ENCODE measurements around the gene RICTOR. TPM values are rescaled to one million over a fixed set of nuclear protein-coding genes. Genes with fewer than 3 reads are reported as not detected.

The RICTOR gene
- total RNA-seq, 1 donor from 2014 or later, result 35.0 TPM

GRCh38 chr5:39024005-39024404 is 50.2 kb downstream of the RICTOR start:
- H3K4me1 ChIP-seq, result peaks cover 65% of the 10 kb centered on the region
- no peak overlapping the region for H3K4me3 ChIP-seq
- DNase-seq, result no peak
- H3K27ac ChIP-seq (replicated peaks), result no peak overlapping the region
- H3K9me3 ChIP-seq (replicated peaks), result peaks cover 18% of the 10 kb centered on the region
- TF ChIP-seq, protein P1, sequence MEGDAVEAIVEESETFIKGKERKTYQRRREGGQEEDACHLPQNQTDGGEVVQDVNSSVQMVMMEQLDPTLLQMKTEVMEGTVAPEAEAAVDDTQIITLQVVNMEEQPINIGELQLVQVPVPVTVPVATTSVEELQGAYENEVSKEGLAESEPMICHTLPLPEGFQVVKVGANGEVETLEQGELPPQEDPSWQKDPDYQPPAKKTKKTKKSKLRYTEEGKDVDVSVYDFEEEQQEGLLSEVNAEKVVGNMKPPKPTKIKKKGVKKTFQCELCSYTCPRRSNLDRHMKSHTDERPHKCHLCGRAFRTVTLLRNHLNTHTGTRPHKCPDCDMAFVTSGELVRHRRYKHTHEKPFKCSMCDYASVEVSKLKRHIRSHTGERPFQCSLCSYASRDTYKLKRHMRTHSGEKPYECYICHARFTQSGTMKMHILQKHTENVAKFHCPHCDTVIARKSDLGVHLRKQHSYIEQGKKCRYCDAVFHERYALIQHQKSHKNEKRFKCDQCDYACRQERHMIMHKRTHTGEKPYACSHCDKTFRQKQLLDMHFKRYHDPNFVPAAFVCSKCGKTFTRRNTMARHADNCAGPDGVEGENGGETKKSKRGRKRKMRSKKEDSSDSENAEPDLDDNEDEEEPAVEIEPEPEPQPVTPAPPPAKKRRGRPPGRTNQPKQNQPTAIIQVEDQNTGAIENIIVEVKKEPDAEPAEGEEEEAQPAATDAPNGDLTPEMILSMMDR (IDR thresholded peaks at IDR 0.05; ENCODE audit: borderline replicate concordance), result no peak
- intact Hi-C loops (cut with micrococcal nuclease), result no loop called here
- H3K27me3 ChIP-seq (ENCODE audit: low read depth), result no peaks in the 10 kb centered on the region
- H3K36me3 ChIP-seq, result peaks cover 25% of the 10 kb centered on the region

DNA sequence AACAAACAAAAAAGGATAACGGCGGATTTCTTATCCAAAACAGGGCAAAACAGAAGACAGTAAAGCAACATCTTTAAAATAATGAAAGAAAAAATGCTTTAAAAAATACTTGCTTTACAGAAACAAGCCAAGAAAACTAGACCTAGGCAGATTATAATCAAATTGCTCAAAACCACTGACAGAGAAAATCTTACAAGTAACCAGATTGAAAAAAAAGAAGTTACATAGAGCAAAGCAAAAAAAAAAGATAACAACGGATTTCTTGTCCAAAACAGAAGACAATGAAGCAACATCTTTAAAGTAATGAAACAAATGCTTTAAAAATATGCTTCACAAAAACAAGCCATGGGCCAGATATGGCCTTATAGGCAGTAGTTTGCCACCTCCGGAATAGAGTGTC is 51.1 kb downstream of the RICTOR start:
- DNase-seq, result no peak
- Histone ChIP-seq H3K36me3 (peaks cover 19% of the 10 kb centered on the region), H3K27ac (replicated peaks) (no peak overlapping the region), H3K4me3 (no peak overlapping the region), H3K9me3 (replicated peaks) (peaks cover 10% of the 10 kb centered on the region), H3K4me1 (peaks cover 69% of the 10 kb centered on the region), H3K27me3 (ENCODE audit: low read depth) (no peaks in the 10 kb centered on the region)
- intact Hi-C loops (cut with micrococcal nuclease), result no loop called here
- TF ChIP-seq, protein P1 (IDR thresholded peaks at IDR 0.05; ENCODE audit: borderline replicate concordance), result no peak

DNA sequence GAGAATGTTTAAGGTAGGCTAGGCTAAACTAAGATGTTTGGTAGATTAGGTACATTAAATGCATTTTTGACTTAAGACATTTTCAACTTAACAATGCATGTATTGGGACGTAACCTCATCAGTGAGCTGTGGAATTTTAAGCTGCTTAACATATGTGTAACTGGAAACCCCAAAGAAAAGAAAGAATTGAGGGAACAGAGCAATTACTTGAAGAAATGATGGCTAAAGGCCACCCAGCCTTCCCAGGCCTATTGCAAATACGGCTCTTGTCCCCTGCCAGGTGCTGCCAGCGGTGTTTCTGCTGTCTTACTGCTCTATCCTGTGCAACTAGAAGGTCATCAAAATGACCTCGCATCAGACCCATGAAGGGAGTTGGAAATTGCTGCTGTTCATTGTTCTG is 52.0 kb downstream of the RICTOR start:
- Histone ChIP-seq H3K4me1 (peaks cover 79% of the 10 kb centered on the region), H3K27ac (replicated peaks) (peak overlapping the region; percentile 21)
- intact Hi-C loops (cut with micrococcal nuclease), result no loop called here

GRCh38 chr5:39021413-39021812 is 52.8 kb downstream of the RICTOR start:
- peaks cover 86% of the 10 kb centered on the region for H3K4me1 ChIP-seq
- no peak overlapping the region for H3K4me3 ChIP-seq
- intact Hi-C loops (cut with micrococcal nuclease), result no loop called here
- no peaks in the 10 kb centered on the region for H3K9me3 ChIP-seq (replicated peaks)
- DNase-seq, result no peak
- H3K36me3 ChIP-seq, result peaks cover 19% of the 10 kb centered on the region
- H3K27ac ChIP-seq (replicated peaks), result peak overlapping the region; percentile 21
- TF ChIP-seq, protein P1 (IDR thresholded peaks at IDR 0.05; ENCODE audit: borderline replicate concordance), result no peak
- H3K27me3 ChIP-seq (ENCODE audit: low read depth), result no peaks in the 10 kb centered on the region

More for the DNA sequence above, 52.0 kb downstream of the RICTOR start:
- Histone ChIP-seq H3K27me3 (ENCODE audit: low read depth) (no peaks in the 10 kb centered on the region), H3K9me3 (replicated peaks) (peaks cover under 1% of the 10 kb centered on the region), H3K36me3 (peaks cover 19% of the 10 kb centered on the region), H3K4me3 (no peak overlapping the region)
- TF ChIP-seq, protein P1 (IDR thresholded peaks at IDR 0.05; ENCODE audit: borderline replicate concordance), result no peak
- no peak for DNase-seq

GRCh38 chr5:39020458-39020857 is 53.7 kb downstream of the RICTOR start:
- H3K27ac ChIP-seq (replicated peaks), result peak overlapping the region; percentile 23
- DNase-seq, result no peak
- intact Hi-C loops (cut with micrococcal nuclease), result no loop called here
- TF ChIP-seq, protein P1 (IDR thresholded peaks at IDR 0.05; ENCODE audit: borderline replicate concordance), result no peak
- peaks cover 19% of the 10 kb centered on the region for H3K36me3 ChIP-seq
- H3K27me3 ChIP-seq (ENCODE audit: low read depth), result no peaks in the 10 kb centered on the region
- peaks cover 92% of the 10 kb centered on the region for H3K4me1 ChIP-seq
- H3K9me3 ChIP-seq (replicated peaks), result no peaks in the 10 kb centered on the region
- H3K4me3 ChIP-seq, result no peak overlapping the region

Data from left ventricle myocardium inferior (tissue), 1 donor.